ENCODE results near the gene MED10. TPM values are rescaled to one million over a fixed set of nuclear protein-coding genes. Genes with fewer than 3 reads are reported as not detected.

Gene MED10
- total and polyA plus RNA-seq, 2 experiments from 2014 or later, result 16.0 to 58.1 TPM

GRCh38 chr5:6405591-6405990, 27.2 kb upstream of the MED10 start:
- no peaks in the 10 kb centered on the region for H3K36me3 Mint-ChIP-seq (ENCODE audit: low read depth)
- Histone ChIP-seq H3K9me2 (ENCODE audit: insufficient read depth) (no peaks in the 10 kb centered on the region), H3K4me3 (no peak overlapping the region), H2AFZ (no peak overlapping the region), H3K27ac (ENCODE audit: low read depth) (no peak overlapping the region), H4K20me1 (replicated peaks; ENCODE audit: insufficient read depth) (no peaks in the 10 kb centered on the region), H3K27me3 (ENCODE audit: insufficient read depth) (no peaks in the 10 kb centered on the region), H3K36me3 (ENCODE audit: insufficient read depth) (no peaks in the 10 kb centered on the region), H3K4me1 (ENCODE audit: insufficient read depth) (no peaks in the 10 kb centered on the region), H3K79me2 (replicated peaks; ENCODE audit: insufficient read depth) (no peaks in the 10 kb centered on the region), H3K4me2 (no peak overlapping the region), H3F3A (replicated peaks; ENCODE audit: low read depth) (no peaks in the 10 kb centered on the region)
- H3K9me3 Mint-ChIP-seq, result peaks cover 4% of the 10 kb centered on the region; the same call in 1 of the 3 replicates
- no peak overlapping the region for H3K4me3 Mint-ChIP-seq
- H3K27me3 Mint-ChIP-seq (ENCODE audit: insufficient read depth, low read depth, poor library complexity), result peaks cover 3% of the 10 kb centered on the region
- no peak for ATAC-seq
- H3K27ac Mint-ChIP-seq, result no peak overlapping the region
- TF ChIP-seq ETS1 (IDR thresholded peaks at IDR 0.05) (no peak), CREB1 (CRISPR knock-in tag; IDR thresholded peaks at IDR 0.05; ENCODE audit: low read depth) (no peak), ZNF114 (CRISPR knock-in tag; IDR thresholded peaks at IDR 0.05) (no peak), JUNB (IDR thresholded peaks at IDR 0.05; ENCODE audit: unreplicated experiment) (no peak), ZNF331 (CRISPR knock-in tag; IDR thresholded peaks at IDR 0.05; ENCODE audit: low read depth) (no peak), STAT1 (IDR thresholded peaks at IDR 0.05; ENCODE audit: unreplicated experiment) (no peak), EZH2phosphoT487 (IDR thresholded peaks at IDR 0.05; ENCODE audit: unreplicated experiment) (no peak), NANOG (IDR thresholded peaks at IDR 0.05; ENCODE audit: borderline replicate concordance) (no peak), POLR2AphosphoS5 (IDR thresholded peaks at IDR 0.05; ENCODE audit: low read depth) (no peak), ZNF462 (CRISPR knock-in tag; IDR thresholded peaks at IDR 0.05) (no peak), EZH2 (IDR thresholded peaks at IDR 0.05; ENCODE audit: low read depth, unreplicated experiment) (no peak), CTCF (conservative IDR thresholded peaks at IDR 0.05; ENCODE audit: low read depth in 2 of 2) (no peak), REST (IDR thresholded peaks at IDR 0.05; ENCODE audit: unreplicated experiment) (no peak)
- peaks cover 14% of the 10 kb centered on the region for H3K4me1 Mint-ChIP-seq
- no peak for DNase-seq (ENCODE audit: low spot score)
